A673 (cell line): Measurements from ENCODE around the gene ENTR1.

ENCODE experiments used
- EZH2 ChIP-seq: fragments of 200-600 bp; sonication (generic); IDR thresholded peaks from 2 replicates; pipeline ENCODE4 v1.6.1; 2017; ENCODE audit warnings: borderline replicate concordance, low read depth, mild to moderate bottlenecking, mixed read lengths, antibody characterized with exemption, low read length; ENCODE audit not compliant: poor library complexity, severe bottlenecking
- TF ChIP-seq, protein P1 (sequence below): fragments of 300-800, 200-600 bp; sonication (generic); conservative IDR thresholded peaks from 2 replicates; pipeline ENCODE4 v1.5.1; 2017; ENCODE audit warnings: low read depth, mild to moderate bottlenecking, antibody characterized with exemption, low read length, moderate library complexity, mixed read lengths

DNA sequence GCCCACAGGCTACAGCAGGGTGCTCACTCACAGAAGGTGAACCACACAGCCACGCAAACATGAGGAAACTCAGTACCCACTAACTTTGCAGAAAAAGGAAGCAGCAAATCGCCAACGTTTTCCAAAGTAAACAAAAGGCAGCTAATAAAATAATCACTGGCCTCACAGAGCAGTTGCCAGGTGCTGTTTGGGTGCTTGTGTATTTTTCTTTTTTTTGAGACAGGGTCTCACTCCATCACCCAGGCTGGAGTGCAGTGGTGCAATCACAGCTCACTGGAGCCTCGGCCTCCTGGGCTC is 14.2 kb downstream of the ENTR1 start:
- TF ChIP-seq EZH2: no peak
- TF ChIP-seq, protein P1, sequence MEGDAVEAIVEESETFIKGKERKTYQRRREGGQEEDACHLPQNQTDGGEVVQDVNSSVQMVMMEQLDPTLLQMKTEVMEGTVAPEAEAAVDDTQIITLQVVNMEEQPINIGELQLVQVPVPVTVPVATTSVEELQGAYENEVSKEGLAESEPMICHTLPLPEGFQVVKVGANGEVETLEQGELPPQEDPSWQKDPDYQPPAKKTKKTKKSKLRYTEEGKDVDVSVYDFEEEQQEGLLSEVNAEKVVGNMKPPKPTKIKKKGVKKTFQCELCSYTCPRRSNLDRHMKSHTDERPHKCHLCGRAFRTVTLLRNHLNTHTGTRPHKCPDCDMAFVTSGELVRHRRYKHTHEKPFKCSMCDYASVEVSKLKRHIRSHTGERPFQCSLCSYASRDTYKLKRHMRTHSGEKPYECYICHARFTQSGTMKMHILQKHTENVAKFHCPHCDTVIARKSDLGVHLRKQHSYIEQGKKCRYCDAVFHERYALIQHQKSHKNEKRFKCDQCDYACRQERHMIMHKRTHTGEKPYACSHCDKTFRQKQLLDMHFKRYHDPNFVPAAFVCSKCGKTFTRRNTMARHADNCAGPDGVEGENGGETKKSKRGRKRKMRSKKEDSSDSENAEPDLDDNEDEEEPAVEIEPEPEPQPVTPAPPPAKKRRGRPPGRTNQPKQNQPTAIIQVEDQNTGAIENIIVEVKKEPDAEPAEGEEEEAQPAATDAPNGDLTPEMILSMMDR: no peak
